Measurements from ENCODE around the gene TXNDC15.

TXNDC15 gene

DNA sequence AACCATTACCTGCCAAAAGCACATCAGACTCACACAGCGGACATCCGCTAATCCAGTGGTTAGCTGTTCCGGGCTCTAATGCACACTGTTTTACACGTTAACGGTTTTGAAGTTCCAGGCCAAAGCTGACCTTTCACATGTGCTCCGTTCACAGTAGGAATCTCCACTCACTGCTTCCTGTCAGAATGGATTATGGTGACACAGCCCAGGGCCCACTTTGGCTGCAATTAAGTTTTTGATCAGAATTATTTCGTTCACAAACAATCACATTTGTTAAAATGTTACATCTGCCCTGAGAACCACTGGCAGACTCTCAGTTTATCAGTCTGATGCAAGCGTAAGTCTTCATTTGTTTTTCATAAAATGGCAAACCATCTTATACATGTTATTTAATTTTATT is 63.4 kb downstream of the TXNDC15 start:
- Histone ChIP-seq H3K4me3 (replicated peaks; ENCODE audit: insufficient read depth, low read length) (no peak overlapping the region), H3K27me3 (ENCODE audit: insufficient read depth, poor library complexity, severe bottlenecking) (no peaks in the 10 kb centered on the region), H3K27ac (replicated peaks) (no peak overlapping the region)
- no peak for TF ChIP-seq REST (IDR thresholded peaks at IDR 0.05; ENCODE audit: insufficient replicate concordance, low read depth)
- no peak for TF ChIP-seq POLR2AphosphoS5 (IDR thresholded peaks at IDR 0.05; ENCODE audit: low read depth)
- no peak for TF ChIP-seq SPI1 (IDR thresholded peaks at IDR 0.05; ENCODE audit: borderline replicate concordance, low read depth)
- no peak for TF ChIP-seq GABPA (IDR thresholded peaks at IDR 0.05; ENCODE audit: low read depth)
- TF ChIP-seq, protein P1, sequence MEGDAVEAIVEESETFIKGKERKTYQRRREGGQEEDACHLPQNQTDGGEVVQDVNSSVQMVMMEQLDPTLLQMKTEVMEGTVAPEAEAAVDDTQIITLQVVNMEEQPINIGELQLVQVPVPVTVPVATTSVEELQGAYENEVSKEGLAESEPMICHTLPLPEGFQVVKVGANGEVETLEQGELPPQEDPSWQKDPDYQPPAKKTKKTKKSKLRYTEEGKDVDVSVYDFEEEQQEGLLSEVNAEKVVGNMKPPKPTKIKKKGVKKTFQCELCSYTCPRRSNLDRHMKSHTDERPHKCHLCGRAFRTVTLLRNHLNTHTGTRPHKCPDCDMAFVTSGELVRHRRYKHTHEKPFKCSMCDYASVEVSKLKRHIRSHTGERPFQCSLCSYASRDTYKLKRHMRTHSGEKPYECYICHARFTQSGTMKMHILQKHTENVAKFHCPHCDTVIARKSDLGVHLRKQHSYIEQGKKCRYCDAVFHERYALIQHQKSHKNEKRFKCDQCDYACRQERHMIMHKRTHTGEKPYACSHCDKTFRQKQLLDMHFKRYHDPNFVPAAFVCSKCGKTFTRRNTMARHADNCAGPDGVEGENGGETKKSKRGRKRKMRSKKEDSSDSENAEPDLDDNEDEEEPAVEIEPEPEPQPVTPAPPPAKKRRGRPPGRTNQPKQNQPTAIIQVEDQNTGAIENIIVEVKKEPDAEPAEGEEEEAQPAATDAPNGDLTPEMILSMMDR (IDR thresholded peaks at IDR 0.05; ENCODE audit: insufficient read depth, low read length): no peak
- no peak for DNase-seq (ENCODE audit: low read depth in 1 of 2, low spot score in 1 of 2)

GRCh38 chr5:134938030-134938429 is 63.9 kb downstream of the TXNDC15 start:
- no peak overlapping the region for H3K27ac ChIP-seq (replicated peaks)
- no peak overlapping the region for H3K4me3 ChIP-seq (replicated peaks; ENCODE audit: insufficient read depth, low read length)
- H3K27me3 ChIP-seq (ENCODE audit: insufficient read depth, poor library complexity, severe bottlenecking): no peaks in the 10 kb centered on the region
- no peak for DNase-seq (ENCODE audit: low read depth in 1 of 2, low spot score in 1 of 2)
- TF ChIP-seq REST (IDR thresholded peaks at IDR 0.05; ENCODE audit: insufficient replicate concordance, low read depth) (no peak), GABPA (IDR thresholded peaks at IDR 0.05; ENCODE audit: low read depth) (no peak), SPI1 (IDR thresholded peaks at IDR 0.05; ENCODE audit: borderline replicate concordance, low read depth) (no peak), POLR2AphosphoS5 (IDR thresholded peaks at IDR 0.05; ENCODE audit: low read depth) (no peak)
- TF ChIP-seq, protein P1 (IDR thresholded peaks at IDR 0.05; ENCODE audit: insufficient read depth, low read length): no peak

- TF ChIP-seq POLR2AphosphoS5 (IDR thresholded peaks at IDR 0.05; ENCODE audit: low read depth) (no peak), GABPA (IDR thresholded peaks at IDR 0.05; ENCODE audit: low read depth) (no peak), SPI1 (IDR thresholded peaks at IDR 0.05; ENCODE audit: borderline replicate concordance, low read depth) (no peak), REST (IDR thresholded peaks at IDR 0.05; ENCODE audit: insufficient replicate concordance, low read depth) (no peak)
- TF ChIP-seq, protein P1 (IDR thresholded peaks at IDR 0.05; ENCODE audit: insufficient read depth, low read length): no peak
- Histone ChIP-seq H3K27ac (replicated peaks) (no peak overlapping the region), H3K27me3 (ENCODE audit: insufficient read depth, poor library complexity, severe bottlenecking) (no peaks in the 10 kb centered on the region), H3K4me3 (replicated peaks; ENCODE audit: insufficient read depth, low read length) (no peak overlapping the region)
- DNase-seq (ENCODE audit: low read depth in 1 of 2, low spot score in 1 of 2): no peak
Measured at GRCh38 chr5:134939500-134939899, 65.3 kb downstream of the TXNDC15 start.

Measured in HL-60 (cell line).